GM10266 (cell line): ENCODE measurements around the gene ATP9A.
"Not testable (repeated sequence)": the region's sequence is repeated elsewhere in the genome, so short reads cannot be mapped to it uniquely, and the experiment has no call there.

Source experiments
- DNase-seq: peaks from one replicate; pipeline ENCODE4 v3.0.0; 2012; ENCODE audit errors: extremely low spot score
- CTCF ChIP-seq: IDR thresholded peaks from 2 replicates; pipeline ENCODE4 v1.5.1; 2012; ENCODE audit warnings: mild to moderate bottlenecking, low read depth; ENCODE audit not compliant: control insufficient read depth, insufficient read depth; ENCODE audit errors: missing control alignments

The ATP9A gene

DNA sequence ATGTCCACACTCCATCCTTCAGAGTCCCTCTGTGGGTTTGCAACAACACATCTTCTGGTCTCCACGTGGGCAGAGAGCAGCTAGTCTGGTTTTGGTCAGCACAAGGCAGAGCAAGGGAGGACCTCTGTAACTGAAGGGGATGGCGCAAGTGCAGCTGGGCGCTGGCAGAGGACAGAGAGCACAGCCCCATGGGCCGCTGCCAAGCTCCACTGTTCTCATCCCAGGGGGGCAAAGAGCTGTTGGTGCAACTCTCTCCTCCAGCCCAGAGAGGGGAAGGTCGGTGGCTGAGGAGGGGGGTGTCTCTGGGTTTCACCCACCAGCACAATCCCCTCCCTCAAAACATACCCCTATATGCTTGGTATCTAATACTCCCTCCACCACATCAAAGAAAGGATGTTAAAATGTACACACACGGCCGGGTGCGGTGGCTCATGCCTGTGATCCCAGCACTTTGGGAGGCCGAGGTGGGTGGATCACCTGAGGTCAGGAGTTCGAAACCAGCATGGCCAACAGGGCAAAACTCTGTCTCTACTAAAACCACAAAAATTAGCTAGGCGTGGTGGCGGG, 9.1 kb downstream of the ATP9A start:
- DNase-seq: no peak
- no peak for TF ChIP-seq CTCF

DNA sequence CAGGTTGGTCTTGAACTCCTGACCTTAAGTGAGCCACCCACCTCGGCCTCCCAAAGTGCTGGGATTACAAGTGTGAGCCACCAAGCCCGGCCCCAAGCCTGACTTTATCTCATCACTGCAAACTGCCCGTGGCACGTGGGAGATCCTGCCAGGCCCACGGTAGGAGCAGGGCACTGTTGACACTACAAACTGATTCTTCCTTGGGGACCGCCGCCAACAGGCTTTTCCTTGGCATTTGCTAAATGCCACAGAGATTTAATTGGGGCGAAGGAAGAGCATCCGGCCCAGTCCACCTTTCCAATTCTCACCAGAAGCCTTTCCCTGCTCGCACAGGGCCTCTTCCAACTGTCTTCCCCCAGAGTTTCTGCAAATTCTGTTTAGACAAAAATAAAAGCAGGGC, 11.0 kb downstream of the ATP9A start:
- no peak for TF ChIP-seq CTCF
- DNase-seq: no peak

GRCh38 chr20:51756653-51757052, 11.5 kb downstream of the ATP9A start:
- TF ChIP-seq CTCF: no peak

GRCh38 chr20:51753220-51753619, 15.0 kb downstream of the ATP9A start:
- DNase-seq: not testable (repeated sequence)

More at GRCh38 chr20:51756653-51757052, 11.5 kb downstream of the ATP9A start:
- no peak for DNase-seq

DNA sequence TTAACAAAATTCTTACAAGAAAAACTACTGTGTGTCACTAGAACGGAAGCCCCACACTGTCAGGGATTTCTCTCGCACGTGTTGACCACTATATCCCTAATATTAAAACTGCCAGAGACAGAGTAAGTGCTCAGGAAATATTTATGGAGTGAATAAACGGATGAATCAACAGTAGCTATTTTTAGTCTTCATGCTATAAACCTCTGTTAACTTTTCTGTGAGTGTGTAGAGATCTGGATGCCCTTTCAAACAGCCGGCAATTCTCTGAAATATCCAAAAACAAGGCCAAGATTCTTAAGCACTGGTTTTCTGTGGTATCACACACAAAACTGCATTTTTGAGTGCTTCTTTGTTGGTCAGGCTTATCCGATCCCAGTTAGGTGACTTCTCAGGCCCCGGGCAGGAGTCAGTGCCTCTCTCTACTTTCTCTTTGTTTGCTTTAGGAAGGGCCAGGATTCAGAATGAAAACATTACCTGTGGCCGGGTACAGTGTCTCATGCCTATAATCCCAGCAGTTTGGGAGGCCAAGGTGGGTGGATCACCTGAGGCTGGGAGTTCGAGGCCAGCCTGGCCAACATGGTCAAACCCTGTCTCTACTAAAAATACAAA, 15.7 kb downstream of the ATP9A start:
- no peak for TF ChIP-seq CTCF
- DNase-seq: no peak

DNA sequence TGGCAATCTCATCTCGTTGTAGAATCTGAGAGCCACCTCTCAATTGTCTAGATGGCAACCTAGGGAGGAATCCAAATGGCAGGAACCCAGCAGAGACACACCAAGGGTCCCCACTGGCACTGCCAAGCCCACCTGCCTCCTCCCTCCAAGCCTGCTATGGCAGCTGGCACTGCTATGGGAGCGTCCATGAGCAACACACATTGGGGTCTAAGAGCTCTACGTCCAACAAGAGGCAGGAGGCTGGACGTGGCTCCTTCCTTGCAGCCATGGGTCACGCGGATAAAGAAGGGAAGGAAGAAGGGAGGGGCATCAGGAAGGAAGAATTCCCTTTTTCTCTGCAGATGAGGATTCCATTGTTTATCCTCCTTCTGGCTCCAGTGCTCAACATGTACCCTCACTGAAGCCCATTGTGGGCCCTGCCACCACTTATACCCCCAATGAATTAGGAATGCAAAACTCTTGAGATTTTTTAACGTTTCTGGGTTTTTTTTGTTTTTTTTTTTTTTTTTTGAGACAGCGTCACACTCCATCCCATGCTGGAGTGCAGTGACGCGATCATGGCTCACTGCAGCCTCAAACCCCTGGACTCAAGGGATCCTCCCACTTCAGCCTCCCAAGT, 17.3 kb downstream of the ATP9A start:
- no peak for TF ChIP-seq CTCF
- DNase-seq: no peak

- no peak for TF ChIP-seq CTCF
- no peak for DNase-seq
Observed at GRCh38 chr20:51750037-51750769, 18.0 kb downstream of the ATP9A start.
